WTC11 (cell line): ENCODE data around the gene B3GLCT. TPM values are rescaled to one million over a fixed set of nuclear protein-coding genes. Genes with fewer than 3 reads are reported as not detected.

Experiments used
- ATAC-seq: fragments of 200-7000 bp; cut with Tn5 transposase; 2 replicates; pipeline ENCODE4 v1.10.0; 2021; ENCODE audit warnings: mild to moderate bottlenecking, moderate library complexity
- CTCF ChIA-PET: fragments of 300-600 bp; sonication (Branson Sonifier 250); formaldehyde crosslinking; loops from one replicate; lab custom pipeline; 2021; ENCODE audit warnings: antibody characterized with exemption; lab: Charles Lee
- POLR2A ChIA-PET: fragments of 350-600 bp; sonication (Branson Sonifier 250); formaldehyde crosslinking; loops from one replicate; lab custom pipeline; 2021; ENCODE audit warnings: antibody characterized with exemption; lab: Charles Lee
- DNase-seq: peaks from one replicate; pipeline ENCODE4 v3.0.0; 2021; ENCODE audit warnings: low spot score
- H3K27ac Mint-ChIP-seq: 2 replicates; pipeline ENCODE4 v1.8.0; 2021; ENCODE audit warnings: mixed read lengths
- H3K27me3 Mint-ChIP-seq: 2 replicates; pipeline ENCODE4 v1.8.0; 2021; ENCODE audit warnings: low read depth, mild to moderate bottlenecking, moderate library complexity, mixed read lengths
- H3K36me3 Mint-ChIP-seq: 2 replicates; pipeline ENCODE4 v1.8.0; 2021; ENCODE audit warnings: mixed read lengths
- H3K4me1 Mint-ChIP-seq: 2 replicates; pipeline ENCODE4 v1.8.0; 2022; ENCODE audit warnings: mixed read lengths
- H3K4me3 Mint-ChIP-seq: 2 replicates; pipeline ENCODE4 v1.8.0; 2021; ENCODE audit warnings: mild to moderate bottlenecking, moderate library complexity, mixed read lengths
- H3K9me3 Mint-ChIP-seq: 2 replicates; pipeline ENCODE4 v1.8.0; 2021; ENCODE audit warnings: mixed read lengths
- FOXJ3 ChIP-seq: sonication (generic); formaldehyde crosslinking; IDR thresholded peaks from 2 replicates; pipeline ENCODE4 v1.9.0; 2021; ENCODE audit warnings: missing genetic modification reagents, mild to moderate bottlenecking, borderline replicate concordance
- GTF2I ChIP-seq: fragments of 250-450 bp; sonication (Bioruptor Pico); conservative IDR thresholded peaks from 2 replicates; pipeline ENCODE4 v1.4.0; 2021; ENCODE audit warnings: mild to moderate bottlenecking
- JAZF1 ChIP-seq: fragments of 250-450 bp; sonication (Bioruptor Pico); IDR thresholded peaks from 2 replicates; pipeline ENCODE4 v1.9.0; 2021; ENCODE audit warnings: moderate library complexity, mild to moderate bottlenecking, inconsistent platforms
- NFATC4 ChIP-seq: fragments of 250-450 bp; sonication (Bioruptor Pico); IDR thresholded peaks from 2 replicates; pipeline ENCODE4 v1.9.0; 2021; ENCODE audit warnings: mild to moderate bottlenecking
- NFE2L1 ChIP-seq: sonication (generic); formaldehyde crosslinking; IDR thresholded peaks from 2 replicates; pipeline ENCODE4 v1.8.1; 2023; ENCODE audit warnings: missing genetic modification reagents
- NR1H2 ChIP-seq: sonication (generic); formaldehyde crosslinking; IDR thresholded peaks from 2 replicates; pipeline ENCODE4 v1.9.0; 2021; ENCODE audit warnings: mild to moderate bottlenecking, moderate library complexity, missing genetic modification reagents
- PRRX2 ChIP-seq: fragments of 250-450 bp; sonication (Bioruptor Pico); IDR thresholded peaks from 2 replicates; pipeline ENCODE4 v1.8.0; 2021; ENCODE audit warnings: mild to moderate bottlenecking
- RORB ChIP-seq: fragments of 250-450 bp; sonication (Bioruptor Pico); IDR thresholded peaks from 2 replicates; pipeline ENCODE4 v1.9.0; 2021; ENCODE audit warnings: mild to moderate bottlenecking
- TEAD4 ChIP-seq: sonication (generic); formaldehyde crosslinking; IDR thresholded peaks from 2 replicates; pipeline ENCODE4 v1.8.0; 2022; ENCODE audit warnings: mild to moderate bottlenecking, missing genetic modification reagents
- ZNF219 ChIP-seq: sonication (generic); formaldehyde crosslinking; IDR thresholded peaks from 2 replicates; pipeline ENCODE4 v1.8.0; 2023; ENCODE audit warnings: missing genetic modification reagents, mild to moderate bottlenecking, borderline replicate concordance
- ZNF263 ChIP-seq: sonication (generic); formaldehyde crosslinking; IDR thresholded peaks from 2 replicates; pipeline ENCODE4 v1.8.1; 2022; ENCODE audit warnings: low read depth, mild to moderate bottlenecking, moderate library complexity, missing genetic modification reagents
- total RNA-seq: library from RNA; stranded (reverse); gene quantifications from 3 replicates; pipeline ENCODE4 v1.2.3, GENCODE V29; 2021
- TF ChIP-seq, protein P1 (sequence below): fragments of 200-600 bp; IDR thresholded peaks from 2 replicates; pipeline ENCODE4 v1.8.0; 2022; ENCODE audit warnings: antibody characterized with exemption
- TF ChIP-seq, protein P2 (sequence below): sonication (generic); formaldehyde crosslinking; IDR thresholded peaks from 2 replicates; pipeline ENCODE4 v1.8.0; 2022; ENCODE audit warnings: mild to moderate bottlenecking, missing genetic modification reagents
- TF ChIP-seq, protein P3 (sequence below): fragments of 250-450 bp; sonication (Bioruptor Pico); IDR thresholded peaks from 2 replicates; pipeline ENCODE4 v1.9.0; 2021; ENCODE audit warnings: moderate library complexity, mild to moderate bottlenecking, inconsistent platforms, borderline replicate concordance
- TF ChIP-seq, protein P4 (sequence below): fragments of 250-450 bp; sonication (Bioruptor Pico); conservative IDR thresholded peaks from 2 replicates; pipeline ENCODE4 v1.9.0; 2021; ENCODE audit warnings: mild to moderate bottlenecking
- TF ChIP-seq, protein P5 (sequence below): sonication (generic); formaldehyde crosslinking; IDR thresholded peaks from 2 replicates; pipeline ENCODE4 v1.8.1; 2023; ENCODE audit warnings: mild to moderate bottlenecking, moderate library complexity, missing genetic modification reagents
- TF ChIP-seq, protein P6 (sequence below): sonication (generic); formaldehyde crosslinking; IDR thresholded peaks from 2 replicates; pipeline ENCODE4 v1.8.1; 2023; ENCODE audit warnings: mild to moderate bottlenecking, missing genetic modification reagents, moderate library complexity
- TF ChIP-seq, protein P7 (sequence below): sonication (generic); formaldehyde crosslinking; IDR thresholded peaks from 2 replicates; pipeline ENCODE4 v1.8.0; 2023; ENCODE audit warnings: missing genetic modification reagents
- TF ChIP-seq, protein P8 (sequence below): fragments of 250-450 bp; sonication (Bioruptor Pico); IDR thresholded peaks from 2 replicates; pipeline ENCODE4 v2.1.2; 2022; ENCODE audit warnings: mild to moderate bottlenecking, moderate library complexity
- TF ChIP-seq, protein P9 (sequence below): sonication (generic); formaldehyde crosslinking; IDR thresholded peaks from 2 replicates; pipeline ENCODE4 v1.8.1; 2023; ENCODE audit warnings: mild to moderate bottlenecking, missing genetic modification reagents

Gene B3GLCT
- total RNA-seq, 1 experiment from 2014 or later = 2.4 TPM

DNA sequence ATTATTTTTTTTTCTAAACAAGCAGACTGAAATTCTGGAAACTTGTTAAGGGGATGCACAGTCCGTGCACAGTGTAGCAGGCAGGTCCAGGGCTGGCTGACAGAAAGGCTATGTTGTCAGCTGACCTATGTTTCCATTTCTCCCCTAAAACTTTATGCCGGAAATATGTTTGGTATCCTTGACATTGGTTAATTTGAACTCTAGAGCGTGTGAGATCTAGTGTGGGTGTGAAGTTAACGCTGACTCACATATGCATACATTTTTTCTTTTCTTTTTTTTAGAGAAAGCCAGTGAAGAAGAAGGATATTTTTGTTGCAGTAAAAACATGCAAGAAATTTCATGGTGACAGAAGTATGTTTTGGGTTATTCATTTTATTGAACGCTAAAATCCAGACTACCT is 76.6 kb downstream of the B3GLCT start:
- H3K36me3 Mint-ChIP-seq = peaks cover 50% of the 10 kb centered on the region
- CTCF ChIA-PET = no interaction called here
- H3K27me3 Mint-ChIP-seq = no peaks in the 10 kb centered on the region
- ATAC-seq = no peak
- H3K4me1 Mint-ChIP-seq = 0 out of 2 replicates have a peak, but pooled peaks cover 4% of the 10 kb centered on the region
- H3K4me3 Mint-ChIP-seq = no peak overlapping the region
- no peak for DNase-seq
- H3K27ac Mint-ChIP-seq = no peak overlapping the region
- TF ChIP-seq, protein P1, sequence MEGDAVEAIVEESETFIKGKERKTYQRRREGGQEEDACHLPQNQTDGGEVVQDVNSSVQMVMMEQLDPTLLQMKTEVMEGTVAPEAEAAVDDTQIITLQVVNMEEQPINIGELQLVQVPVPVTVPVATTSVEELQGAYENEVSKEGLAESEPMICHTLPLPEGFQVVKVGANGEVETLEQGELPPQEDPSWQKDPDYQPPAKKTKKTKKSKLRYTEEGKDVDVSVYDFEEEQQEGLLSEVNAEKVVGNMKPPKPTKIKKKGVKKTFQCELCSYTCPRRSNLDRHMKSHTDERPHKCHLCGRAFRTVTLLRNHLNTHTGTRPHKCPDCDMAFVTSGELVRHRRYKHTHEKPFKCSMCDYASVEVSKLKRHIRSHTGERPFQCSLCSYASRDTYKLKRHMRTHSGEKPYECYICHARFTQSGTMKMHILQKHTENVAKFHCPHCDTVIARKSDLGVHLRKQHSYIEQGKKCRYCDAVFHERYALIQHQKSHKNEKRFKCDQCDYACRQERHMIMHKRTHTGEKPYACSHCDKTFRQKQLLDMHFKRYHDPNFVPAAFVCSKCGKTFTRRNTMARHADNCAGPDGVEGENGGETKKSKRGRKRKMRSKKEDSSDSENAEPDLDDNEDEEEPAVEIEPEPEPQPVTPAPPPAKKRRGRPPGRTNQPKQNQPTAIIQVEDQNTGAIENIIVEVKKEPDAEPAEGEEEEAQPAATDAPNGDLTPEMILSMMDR = no peak
- TF ChIP-seq ZNF219 (CRISPR knock-in tag) = no peak
- TF ChIP-seq, protein P2, sequence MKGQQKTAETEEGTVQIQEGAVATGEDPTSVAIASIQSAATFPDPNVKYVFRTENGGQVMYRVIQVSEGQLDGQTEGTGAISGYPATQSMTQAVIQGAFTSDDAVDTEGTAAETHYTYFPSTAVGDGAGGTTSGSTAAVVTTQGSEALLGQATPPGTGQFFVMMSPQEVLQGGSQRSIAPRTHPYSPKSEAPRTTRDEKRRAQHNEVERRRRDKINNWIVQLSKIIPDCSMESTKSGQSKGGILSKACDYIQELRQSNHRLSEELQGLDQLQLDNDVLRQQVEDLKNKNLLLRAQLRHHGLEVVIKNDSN (CRISPR knock-in tag) = no peak
- TF ChIP-seq PRRX2 (CRISPR knock-in tag) = no peak
- TF ChIP-seq TEAD4 = no peak
- TF ChIP-seq, protein P3, sequence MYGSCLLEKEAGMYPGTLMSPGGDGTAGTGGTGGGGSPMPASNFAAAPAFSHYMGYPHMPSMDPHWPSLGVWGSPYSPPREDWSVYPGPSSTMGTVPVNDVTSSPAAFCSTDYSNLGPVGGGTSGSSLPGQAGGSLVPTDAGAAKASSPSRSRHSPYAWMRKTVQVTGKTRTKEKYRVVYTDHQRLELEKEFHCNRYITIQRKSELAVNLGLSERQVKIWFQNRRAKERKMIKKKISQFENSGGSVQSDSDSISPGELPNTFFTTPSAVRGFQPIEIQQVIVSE (CRISPR knock-in tag) = no peak
- TF ChIP-seq, protein P4, sequence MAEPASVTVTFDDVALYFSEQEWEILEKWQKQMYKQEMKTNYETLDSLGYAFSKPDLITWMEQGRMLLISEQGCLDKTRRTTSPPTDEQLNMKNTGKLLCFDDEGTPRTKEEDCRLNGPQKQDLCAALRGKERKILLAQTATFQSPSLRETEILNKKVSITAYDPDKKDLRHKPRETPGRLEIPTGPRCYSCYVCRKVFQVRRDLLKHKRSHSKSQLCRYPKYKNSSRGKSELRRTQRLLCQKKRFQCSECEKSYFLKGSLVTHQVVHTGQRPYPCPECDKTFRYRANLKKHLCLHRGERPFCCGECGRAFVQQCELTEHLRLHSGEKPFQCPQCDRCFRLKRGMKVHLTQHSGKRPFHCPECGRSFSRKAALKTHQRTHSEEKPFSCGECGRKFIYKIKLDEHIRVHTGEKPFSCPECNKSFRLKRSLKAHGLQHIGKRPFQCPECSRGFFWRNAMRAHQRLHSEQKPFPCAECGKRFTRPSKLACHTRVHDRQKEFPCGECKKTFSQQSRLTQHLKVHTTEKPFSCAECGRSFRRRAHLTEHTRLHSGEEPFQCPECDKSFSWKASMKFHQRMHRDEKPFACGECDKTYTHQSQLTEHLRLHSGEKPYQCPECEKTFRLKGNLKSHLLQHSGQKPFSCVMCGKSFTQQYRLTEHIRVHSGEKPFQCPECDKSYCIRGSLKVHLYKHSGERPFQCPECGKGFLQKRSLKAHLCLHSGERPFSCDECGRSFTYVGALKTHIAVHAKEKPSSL (CRISPR knock-in tag) = no peak
- no peak for TF ChIP-seq FOXJ3 (CRISPR knock-in tag)
- no peak for TF ChIP-seq NFATC4 (CRISPR knock-in tag)
- TF ChIP-seq NFE2L1 (CRISPR knock-in tag) = no peak
- no peak for TF ChIP-seq GTF2I
- no peak for TF ChIP-seq ZNF263 (CRISPR knock-in tag)
- TF ChIP-seq NR1H2 (CRISPR knock-in tag) = no peak
- TF ChIP-seq, protein P5, sequence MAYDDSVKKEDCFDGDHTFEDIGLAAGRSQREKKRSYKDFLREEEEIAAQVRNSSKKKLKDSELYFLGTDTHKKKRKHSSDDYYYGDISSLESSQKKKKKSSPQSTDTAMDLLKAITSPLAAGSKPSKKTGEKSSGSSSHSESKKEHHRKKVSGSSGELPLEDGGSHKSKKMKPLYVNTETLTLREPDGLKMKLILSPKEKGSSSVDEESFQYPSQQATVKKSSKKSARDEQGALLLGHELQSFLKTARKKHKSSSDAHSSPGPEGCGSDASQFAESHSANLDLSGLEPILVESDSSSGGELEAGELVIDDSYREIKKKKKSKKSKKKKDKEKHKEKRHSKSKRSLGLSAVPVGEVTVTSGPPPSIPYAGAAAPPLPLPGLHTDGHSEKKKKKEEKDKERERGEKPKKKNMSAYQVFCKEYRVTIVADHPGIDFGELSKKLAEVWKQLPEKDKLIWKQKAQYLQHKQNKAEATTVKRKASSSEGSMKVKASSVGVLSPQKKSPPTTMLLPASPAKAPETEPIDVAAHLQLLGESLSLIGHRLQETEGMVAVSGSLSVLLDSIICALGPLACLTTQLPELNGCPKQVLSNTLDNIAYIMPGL = no peak
- TF ChIP-seq, protein P6, sequence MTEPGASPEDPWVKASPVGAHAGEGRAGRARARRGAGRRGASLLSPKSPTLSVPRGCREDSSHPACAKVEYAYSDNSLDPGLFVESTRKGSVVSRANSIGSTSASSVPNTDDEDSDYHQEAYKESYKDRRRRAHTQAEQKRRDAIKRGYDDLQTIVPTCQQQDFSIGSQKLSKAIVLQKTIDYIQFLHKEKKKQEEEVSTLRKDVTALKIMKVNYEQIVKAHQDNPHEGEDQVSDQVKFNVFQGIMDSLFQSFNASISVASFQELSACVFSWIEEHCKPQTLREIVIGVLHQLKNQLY (CRISPR knock-in tag) = no peak
- TF ChIP-seq, protein P7, sequence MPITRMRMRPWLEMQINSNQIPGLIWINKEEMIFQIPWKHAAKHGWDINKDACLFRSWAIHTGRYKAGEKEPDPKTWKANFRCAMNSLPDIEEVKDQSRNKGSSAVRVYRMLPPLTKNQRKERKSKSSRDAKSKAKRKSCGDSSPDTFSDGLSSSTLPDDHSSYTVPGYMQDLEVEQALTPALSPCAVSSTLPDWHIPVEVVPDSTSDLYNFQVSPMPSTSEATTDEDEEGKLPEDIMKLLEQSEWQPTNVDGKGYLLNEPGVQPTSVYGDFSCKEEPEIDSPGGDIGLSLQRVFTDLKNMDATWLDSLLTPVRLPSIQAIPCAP (CRISPR knock-in tag) = no peak
- TF ChIP-seq, protein P8, sequence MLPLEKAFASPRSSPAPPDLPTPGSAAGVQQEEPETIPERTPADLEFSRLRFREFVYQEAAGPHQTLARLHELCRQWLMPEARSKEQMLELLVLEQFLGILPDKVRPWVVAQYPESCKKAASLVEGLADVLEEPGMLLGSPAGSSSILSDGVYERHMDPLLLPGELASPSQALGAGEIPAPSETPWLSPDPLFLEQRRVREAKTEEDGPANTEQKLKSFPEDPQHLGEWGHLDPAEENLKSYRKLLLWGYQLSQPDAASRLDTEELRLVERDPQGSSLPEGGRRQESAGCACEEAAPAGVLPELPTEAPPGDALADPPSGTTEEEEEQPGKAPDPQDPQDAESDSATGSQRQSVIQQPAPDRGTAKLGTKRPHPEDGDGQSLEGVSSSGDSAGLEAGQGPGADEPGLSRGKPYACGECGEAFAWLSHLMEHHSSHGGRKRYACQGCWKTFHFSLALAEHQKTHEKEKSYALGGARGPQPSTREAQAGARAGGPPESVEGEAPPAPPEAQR (CRISPR knock-in tag) = no peak
- TF ChIP-seq, protein P9, sequence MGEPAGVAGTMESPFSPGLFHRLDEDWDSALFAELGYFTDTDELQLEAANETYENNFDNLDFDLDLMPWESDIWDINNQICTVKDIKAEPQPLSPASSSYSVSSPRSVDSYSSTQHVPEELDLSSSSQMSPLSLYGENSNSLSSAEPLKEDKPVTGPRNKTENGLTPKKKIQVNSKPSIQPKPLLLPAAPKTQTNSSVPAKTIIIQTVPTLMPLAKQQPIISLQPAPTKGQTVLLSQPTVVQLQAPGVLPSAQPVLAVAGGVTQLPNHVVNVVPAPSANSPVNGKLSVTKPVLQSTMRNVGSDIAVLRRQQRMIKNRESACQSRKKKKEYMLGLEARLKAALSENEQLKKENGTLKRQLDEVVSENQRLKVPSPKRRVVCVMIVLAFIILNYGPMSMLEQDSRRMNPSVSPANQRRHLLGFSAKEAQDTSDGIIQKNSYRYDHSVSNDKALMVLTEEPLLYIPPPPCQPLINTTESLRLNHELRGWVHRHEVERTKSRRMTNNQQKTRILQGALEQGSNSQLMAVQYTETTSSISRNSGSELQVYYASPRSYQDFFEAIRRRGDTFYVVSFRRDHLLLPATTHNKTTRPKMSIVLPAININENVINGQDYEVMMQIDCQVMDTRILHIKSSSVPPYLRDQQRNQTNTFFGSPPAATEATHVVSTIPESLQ (CRISPR knock-in tag) = no peak
- no peak for TF ChIP-seq JAZF1 (CRISPR knock-in tag)
- no peak for TF ChIP-seq RORB (CRISPR knock-in tag)
- POLR2A ChIA-PET = no interaction called here
- H3K9me3 Mint-ChIP-seq = peaks cover 49% of the 10 kb centered on the region
